ENCODE measurements around the gene EYS.
"Not testable (repeated sequence)": the region's sequence is repeated elsewhere in the genome, so short reads cannot be mapped to it uniquely, and the experiment has no call there.

The EYS gene

GRCh38 chr6:65461121-65461520 lies 245.9 kb downstream of the EYS start:
- DNase-seq (ENCODE audit: low read depth in 2 of 2) = no peak

GRCh38 chr6:65452333-65452732 lies 254.7 kb downstream of the EYS start:
- DNase-seq (ENCODE audit: low read depth in 2 of 2) = no peak

GRCh38 chr6:65450451-65450850 lies 256.6 kb downstream of the EYS start:
- no peak for DNase-seq (ENCODE audit: low read depth in 2 of 2)

- DNase-seq (ENCODE audit: low read depth in 2 of 2) = no peak
Observed at GRCh38 chr6:65449926-65450325, 257.1 kb downstream of the EYS start.

- no peak for DNase-seq (ENCODE audit: low read depth in 2 of 2)
Observed at GRCh38 chr6:65448866-65449265, 258.2 kb downstream of the EYS start.

GRCh38 chr6:65436281-65436680 lies 270.7 kb downstream of the EYS start:
- DNase-seq (ENCODE audit: low read depth in 2 of 2) = no peak

GRCh38 chr6:65416621-65417020 lies 290.4 kb downstream of the EYS start:
- DNase-seq (ENCODE audit: low read depth in 2 of 2) = no peak

- DNase-seq (ENCODE audit: low read depth in 2 of 2) = no peak
Observed at GRCh38 chr6:65410309-65410708, 296.7 kb downstream of the EYS start.

GRCh38 chr6:65402564-65402963 lies 304.5 kb downstream of the EYS start:
- DNase-seq (ENCODE audit: low read depth in 2 of 2) = no peak

GRCh38 chr6:65399355-65400084 lies 307.5 kb downstream of the EYS start:
- DNase-seq (ENCODE audit: low read depth in 2 of 2) = no peak

- DNase-seq (ENCODE audit: low read depth in 2 of 2) = no peak
Observed at GRCh38 chr6:65398851-65399250, 308.2 kb downstream of the EYS start.

- DNase-seq (ENCODE audit: low read depth in 2 of 2) = no peak
Observed at GRCh38 chr6:65350530-65350929, 356.5 kb downstream of the EYS start.

GRCh38 chr6:65302655-65303054 lies 404.4 kb downstream of the EYS start:
- DNase-seq (ENCODE audit: low read depth in 2 of 2) = not testable (repeated sequence)

- no peak for DNase-seq (ENCODE audit: low read depth in 2 of 2)
Observed at GRCh38 chr6:65299236-65299635, 407.8 kb downstream of the EYS start.

- no peak for DNase-seq (ENCODE audit: low read depth in 2 of 2)
Observed at GRCh38 chr6:65295812-65296211, 411.2 kb downstream of the EYS start.

- DNase-seq (ENCODE audit: low read depth in 2 of 2) = no peak
Observed at GRCh38 chr6:65289491-65289890, 417.5 kb downstream of the EYS start.

GRCh38 chr6:65285275-65285674 lies 421.8 kb downstream of the EYS start:
- no peak for DNase-seq (ENCODE audit: low read depth in 2 of 2)

- DNase-seq (ENCODE audit: low read depth in 2 of 2) = no peak
Observed at GRCh38 chr6:65280060-65280459, 427.0 kb downstream of the EYS start.

GRCh38 chr6:65262241-65262640 lies 444.8 kb downstream of the EYS start:
- DNase-seq (ENCODE audit: low read depth in 2 of 2) = no peak

- DNase-seq (ENCODE audit: low read depth in 2 of 2) = no peak
Observed at GRCh38 chr6:65259982-65260381, 447.0 kb downstream of the EYS start.

GRCh38 chr6:65259059-65259458 lies 448.0 kb downstream of the EYS start:
- no peak for DNase-seq (ENCODE audit: low read depth in 2 of 2)

- no peak for DNase-seq (ENCODE audit: low read depth in 2 of 2)
Observed at GRCh38 chr6:65253041-65253440, 454.0 kb downstream of the EYS start.

GRCh38 chr6:65248101-65248610 lies 458.9 kb downstream of the EYS start:
- DNase-seq (ENCODE audit: low read depth in 2 of 2) = no peak

- DNase-seq (ENCODE audit: low read depth in 2 of 2) = no peak
Observed at GRCh38 chr6:65231616-65232015, 475.4 kb downstream of the EYS start.
